Neutrophil (primary cell): ENCODE results near the gene NBL1.

Source experiments
- H3K27ac ChIP-seq: fragments of 200-600 bp; sonication (generic); 2 replicates; pipeline ENCODE4 v1.5.1; 2016; ENCODE audit warnings: mild to moderate bottlenecking, moderate library complexity
- H3K27me3 ChIP-seq: fragments of 200-600 bp; sonication (generic); 2 replicates; pipeline ENCODE4 v1.6.0; 2016; ENCODE audit warnings: mild to moderate bottlenecking
- H3K36me3 ChIP-seq: fragments of 200-600 bp; sonication (generic); 2 replicates; pipeline ENCODE4 v1.5.1; 2017
- H3K4me1 ChIP-seq, 2 experiments: fragments of 200-600 bp in 1 of 2; sonication (generic) in 1 of 2; 1 replicate in 1 of 2; 2 replicates in 1 of 2; pipeline versions ENCODE4 v1.5.1 to v1.6.1; 2013 to 2016; ENCODE audit warnings: low read depth in 1 of 2, low read length in 1 of 2, mild to moderate bottlenecking in 1 of 2, moderate library complexity in 1 of 2; ENCODE audit not compliant: control insufficient read depth in 1 of 2, insufficient read depth in 1 of 2
- H3K4me3 ChIP-seq, 2 experiments: fragments of 200-600 bp in 1 of 2; sonication (generic) in 1 of 2; 1 replicate in 1 of 2; 2 replicates in 1 of 2; pipeline ENCODE4 v1.5.1; 2013 to 2016; ENCODE audit warnings: low read depth in 1 of 2, low read length in 1 of 2, mild to moderate bottlenecking in 1 of 2, moderate library complexity in 1 of 2
- H3K9me3 ChIP-seq: fragments of 200-600 bp; sonication (generic); 2 replicates; pipeline ENCODE4 v1.5.1; 2016
- CTCF ChIP-seq: fragments of 200-600 bp; sonication (generic); IDR thresholded peaks from 2 replicates; pipeline ENCODE4 v1.5.1; 2016; ENCODE audit warnings: antibody characterized with exemption

Gene NBL1

GRCh38 chr1:19643602-19644394, at the start of gene NBL1:
Gene NBL1, plus strand, starts transcription at chr1:19644311. Its CDS starts 10,720 bp downstream, at chr1:19655031.
- no peak within 1 kb of the TSS for H3K4me3 ChIP-seq

GRCh38 chr1:19596065-19596713, 47.9 kb upstream of the NBL1 start:
- Histone ChIP-seq H3K27ac (peak overlapping the region; percentile 84), H3K4me1 (peaks cover 14 to 18% of the 10 kb centered on the region in 2 experiments)
- TF ChIP-seq CTCF: no peak

More at GRCh38 chr1:19643602-19644394, at the start of gene NBL1:
- no peaks in the 10 kb centered on the region for H3K36me3 ChIP-seq
- H3K27ac ChIP-seq: no peak within 1 kb of the TSS
- peaks cover 97% of the 10 kb centered on the region for H3K27me3 ChIP-seq
- no peak for TF ChIP-seq CTCF
- peaks cover 0 to 14% of the 10 kb centered on the region in 2 experiments for H3K4me1 ChIP-seq
- H3K9me3 ChIP-seq: no peaks in the 10 kb centered on the region

DNA sequence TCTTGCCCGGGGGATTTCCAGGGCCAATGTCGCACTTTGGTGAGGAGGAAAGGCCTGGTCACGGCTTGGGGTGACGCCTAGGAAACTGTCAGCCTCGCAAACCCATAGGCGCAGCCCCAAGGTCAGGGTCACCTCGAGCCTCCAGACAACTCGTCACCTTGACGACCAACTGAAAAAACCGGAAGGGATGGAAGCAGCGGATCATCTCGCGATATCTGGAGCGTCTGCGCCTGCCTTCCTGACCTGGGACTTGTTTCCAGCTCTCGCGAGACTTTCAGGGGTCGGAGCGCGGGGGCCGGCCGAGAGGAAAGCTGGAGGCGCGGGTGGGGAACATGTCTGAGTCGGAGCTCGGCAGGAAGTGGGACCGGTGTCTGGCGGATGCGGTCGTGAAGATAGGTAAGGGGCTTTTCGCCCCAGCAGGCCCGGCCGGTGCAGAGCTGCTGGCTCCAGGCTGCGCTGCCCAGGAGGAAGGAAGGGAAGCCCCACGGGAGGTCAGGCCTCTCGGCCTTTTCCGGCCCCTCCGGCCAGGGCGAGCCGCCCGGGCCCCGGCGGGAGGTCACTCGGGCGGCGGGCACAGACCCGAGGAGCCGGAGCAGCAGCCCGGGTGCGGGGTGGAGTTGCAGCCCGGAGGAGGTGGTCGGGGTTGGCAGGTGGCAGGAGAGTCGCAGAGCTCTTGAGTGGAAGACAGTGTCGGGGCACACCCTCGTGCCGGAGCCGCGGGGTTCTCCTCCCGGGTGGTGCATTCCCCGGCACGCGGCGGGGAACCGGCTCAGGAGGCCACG, 47.2 kb upstream of the NBL1 start:
- Histone ChIP-seq H3K27me3 (peaks cover 6% of the 10 kb centered on the region), H3K9me3 (no peaks in the 10 kb centered on the region), H3K27ac (peak overlapping the region; percentile 84), H3K4me1 (peaks cover 14 to 18% of the 10 kb centered on the region in 2 experiments), H3K36me3 (no peaks in the 10 kb centered on the region), H3K4me3 (peak overlapping the region; percentile 89 to 92)
- no peak for TF ChIP-seq CTCF

More at GRCh38 chr1:19596065-19596713, 47.9 kb upstream of the NBL1 start:
- Histone ChIP-seq H3K36me3 (no peaks in the 10 kb centered on the region), H3K9me3 (no peaks in the 10 kb centered on the region), H3K4me3 (peak overlapping the region; percentile 89 to 92), H3K27me3 (peaks cover 11% of the 10 kb centered on the region)

- no peaks in the 10 kb centered on the region for H3K9me3 ChIP-seq
- H3K4me1 ChIP-seq: peaks cover 14 to 18% of the 10 kb centered on the region in 2 experiments
- peak overlapping the region; percentile 84 for H3K27ac ChIP-seq
- peak overlapping the region; percentile 89 to 92 for H3K4me3 ChIP-seq
- no peaks in the 10 kb centered on the region for H3K27me3 ChIP-seq
- TF ChIP-seq CTCF: no peak
- H3K36me3 ChIP-seq: no peaks in the 10 kb centered on the region
These were observed 46.4 kb upstream of the NBL1 start for GRCh38 chr1:19597496-19598309.

DNA sequence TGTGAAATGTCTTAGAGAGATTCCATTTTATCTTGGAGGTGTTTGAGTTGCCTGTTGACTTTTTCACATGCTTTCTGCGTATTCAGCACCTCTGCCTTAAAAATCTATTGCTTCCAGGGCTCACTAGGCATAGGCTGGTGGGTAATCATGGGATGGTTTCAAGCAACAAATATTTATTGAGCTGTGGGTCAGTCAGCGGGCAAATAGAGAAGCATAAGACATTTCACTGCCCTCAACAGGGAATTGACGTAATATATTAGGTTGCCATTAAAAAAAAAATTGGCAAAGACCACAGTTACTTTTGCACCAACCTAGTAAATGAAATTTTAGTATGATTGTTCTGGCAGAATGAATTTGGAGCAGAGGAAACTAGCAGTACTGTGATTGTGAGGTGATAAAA, 44.3 kb upstream of the NBL1 start:
- no peaks in the 10 kb centered on the region for H3K9me3 ChIP-seq
- TF ChIP-seq CTCF: no peak
- H3K27me3 ChIP-seq: no peaks in the 10 kb centered on the region
- H3K27ac ChIP-seq: no peak overlapping the region
- H3K4me3 ChIP-seq: no peak overlapping the region
- no peaks in the 10 kb centered on the region for H3K36me3 ChIP-seq
- H3K4me1 ChIP-seq: peaks cover 14 to 18% of the 10 kb centered on the region in 2 experiments
